GM18867 (cell line): Measurements from ENCODE around the gene FRMD6.
A peak's percentile ranks its signal among the peaks of the same experiment; 100 is the strongest.
"Not testable (repeated sequence)": the region's sequence is repeated elsewhere in the genome, so short reads cannot be mapped to it uniquely, and the experiment has no call there.

Source experiments
- ATAC-seq: cut with Tn5 transposase; IDR thresholded peaks from one replicate; pipeline ENCODE4 v1.9.1; 2021; ENCODE audit warnings: mild to moderate bottlenecking, moderate library complexity; ENCODE audit not compliant: unreplicated experiment

FRMD6 gene

DNA sequence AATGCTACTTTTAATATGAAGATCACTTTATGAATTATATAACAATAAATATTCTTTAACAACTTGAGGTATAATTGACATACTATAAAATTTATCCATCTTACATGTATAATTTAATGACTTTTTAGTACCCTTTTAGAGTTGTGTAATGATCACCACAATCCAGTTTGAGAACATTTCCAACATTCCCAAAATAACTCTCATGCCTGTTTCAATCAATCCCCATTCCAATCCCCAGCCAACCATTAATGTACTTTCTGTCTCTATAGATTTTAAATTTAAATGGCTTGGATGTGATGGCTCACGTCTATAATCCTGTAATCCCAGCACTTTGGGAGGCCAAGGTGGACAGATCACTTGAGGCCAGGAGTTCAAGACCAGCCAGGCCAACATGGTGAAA lies 23.5 kb upstream of the FRMD6 start:
- ATAC-seq, result no peak

DNA sequence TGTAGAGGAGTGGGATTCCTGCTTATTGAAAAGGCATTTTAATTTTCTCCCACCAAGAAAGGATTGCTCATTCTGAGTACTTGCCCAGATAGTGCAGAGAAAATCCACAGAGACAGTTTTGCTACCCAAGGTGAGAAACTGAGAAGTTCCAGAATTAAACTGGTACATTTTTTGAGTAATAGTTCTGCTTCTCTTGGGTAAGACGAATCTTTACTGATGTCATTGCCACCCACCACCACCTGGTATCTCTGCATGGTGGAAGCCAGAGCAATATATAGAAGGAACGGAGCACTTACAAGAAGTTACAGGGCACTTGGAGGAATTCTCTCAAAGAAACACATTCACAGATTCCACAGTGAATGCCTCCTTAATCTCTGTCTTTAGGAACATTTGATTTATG lies 20.7 kb upstream of the FRMD6 start:
- ATAC-seq, result peak; percentile 80

GRCh38 chr14:51633298-51633697 lies 18.4 kb upstream of the FRMD6 start:
- not testable (repeated sequence) for ATAC-seq

GRCh38 chr14:51636109-51636508 lies 15.6 kb upstream of the FRMD6 start:
- ATAC-seq, result no peak

- ATAC-seq, result no peak
These were observed 13.4 kb upstream of the FRMD6 start for GRCh38 chr14:51638071-51638944.

DNA sequence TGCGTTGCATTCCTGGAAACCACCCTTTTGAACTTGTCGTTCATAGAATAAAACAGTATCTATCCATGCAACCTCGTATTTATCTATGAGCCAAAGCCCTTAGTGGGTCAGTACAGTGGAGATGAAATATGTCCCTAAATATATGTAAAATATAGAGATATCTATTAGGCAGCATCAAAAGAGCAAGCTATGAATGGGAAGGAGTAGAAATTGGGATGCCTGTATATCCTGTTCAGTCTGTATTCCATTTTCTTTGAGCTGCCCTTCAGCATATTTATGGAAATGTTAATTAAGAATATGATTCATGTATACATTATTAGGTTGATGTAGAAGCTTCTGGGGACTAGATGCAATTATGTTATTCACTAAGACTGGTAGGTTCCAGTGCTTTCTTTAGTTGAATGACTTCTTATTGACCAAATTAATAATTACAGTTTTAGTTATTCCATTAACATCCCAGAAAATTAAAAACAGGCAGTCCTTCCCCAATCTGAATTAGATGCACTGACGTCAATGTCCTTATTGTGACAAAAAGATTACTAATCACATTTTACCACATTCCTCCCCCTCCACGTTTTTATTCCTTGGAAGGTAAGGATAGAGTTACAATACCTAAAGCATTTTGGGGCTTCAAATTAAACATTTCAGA lies 11.9 kb upstream of the FRMD6 start:
- no peak for ATAC-seq

- no peak for ATAC-seq
These were observed 8.6 kb upstream of the FRMD6 start for GRCh38 chr14:51643140-51643539.

DNA sequence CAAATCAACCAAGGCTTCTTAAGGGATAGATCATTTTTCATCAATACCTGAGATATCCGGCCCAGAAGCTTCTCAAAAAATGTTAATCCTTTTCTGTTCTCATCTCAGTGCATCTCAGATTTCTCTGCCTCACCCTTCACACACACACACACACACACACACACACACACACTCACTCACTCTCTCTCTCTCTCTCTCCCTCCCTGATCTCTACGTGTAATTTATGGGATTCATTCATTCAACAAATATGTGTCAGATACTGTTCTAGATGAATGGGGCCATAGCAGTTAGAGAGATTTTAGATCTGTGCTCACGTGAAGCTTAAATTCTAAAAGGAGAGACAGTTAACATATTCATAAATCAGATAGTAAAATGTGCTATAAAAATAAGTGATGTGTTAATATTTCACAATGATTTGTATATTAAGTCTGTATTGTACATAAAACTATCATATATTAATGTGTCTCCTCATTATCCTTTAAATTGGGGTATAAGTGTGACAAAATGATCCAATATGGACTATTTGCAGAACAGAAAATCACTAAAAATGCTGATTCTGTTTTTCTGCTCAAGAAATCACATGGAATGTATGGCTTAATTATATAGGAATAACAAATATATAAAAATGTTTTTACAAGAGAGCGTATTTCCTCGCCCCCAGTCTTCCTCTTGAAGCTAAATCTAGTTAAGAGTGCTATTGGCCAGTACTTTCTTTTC lies 7.3 kb upstream of the FRMD6 start:
- ATAC-seq, result no peak

GRCh38 chr14:51648296-51648695 lies 3.4 kb upstream of the FRMD6 start:
- ATAC-seq, result no peak

- no peak for ATAC-seq
These were observed 858 bp upstream of the FRMD6 start for GRCh38 chr14:51650716-51651387.

DNA sequence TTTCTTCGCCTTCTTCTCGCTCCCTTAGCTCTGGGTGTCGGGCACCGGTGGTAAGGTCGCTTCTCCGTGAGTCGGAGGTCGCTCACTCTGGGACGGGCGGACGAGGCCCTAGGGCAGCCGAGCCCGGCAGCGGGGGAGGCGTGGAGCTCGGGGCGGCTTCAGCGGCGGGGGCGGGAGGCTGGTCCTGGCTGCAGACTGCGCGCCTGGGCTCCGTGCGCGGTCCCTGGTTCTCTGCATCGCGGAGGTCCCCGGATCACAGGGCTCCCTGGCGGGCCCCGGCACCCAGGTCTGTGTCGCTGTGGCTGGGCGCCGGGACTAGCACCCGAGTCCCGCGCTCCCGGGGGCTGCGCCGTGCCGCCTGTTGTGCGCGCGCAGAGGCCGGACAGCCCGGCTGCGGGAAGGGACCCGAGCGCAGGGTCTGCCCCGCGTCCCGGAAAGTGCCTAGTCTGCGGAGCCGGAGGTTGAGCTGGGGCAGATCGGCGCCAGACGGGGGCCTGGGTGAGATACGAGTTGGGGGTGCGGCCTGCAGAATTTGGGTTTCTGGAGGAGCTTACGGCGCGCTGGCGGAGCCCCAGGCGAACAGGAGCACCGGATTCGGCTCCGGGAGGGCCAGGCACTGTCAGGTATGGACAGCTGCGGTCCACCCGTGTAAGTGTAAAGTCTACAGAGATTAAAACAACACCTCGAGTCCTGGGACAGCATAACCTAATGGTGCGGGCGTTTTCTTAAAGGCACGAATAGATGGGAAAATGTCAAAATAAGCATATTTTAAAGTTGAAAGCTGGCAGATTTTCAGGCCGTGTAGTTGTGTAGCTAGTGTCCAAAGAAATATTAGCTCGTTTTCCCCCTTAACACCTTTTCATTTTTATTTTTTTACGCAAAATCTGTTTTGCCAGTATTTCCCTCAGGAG lies 713 bp downstream of the FRMD6 start:
- ATAC-seq, result peak; percentile 45

GRCh38 chr14:51653079-51653774 lies 1.5 kb downstream of the FRMD6 start:
- ATAC-seq, result no peak

- ATAC-seq, result no peak
These were observed 2.2 kb downstream of the FRMD6 start for GRCh38 chr14:51653775-51654532.

DNA sequence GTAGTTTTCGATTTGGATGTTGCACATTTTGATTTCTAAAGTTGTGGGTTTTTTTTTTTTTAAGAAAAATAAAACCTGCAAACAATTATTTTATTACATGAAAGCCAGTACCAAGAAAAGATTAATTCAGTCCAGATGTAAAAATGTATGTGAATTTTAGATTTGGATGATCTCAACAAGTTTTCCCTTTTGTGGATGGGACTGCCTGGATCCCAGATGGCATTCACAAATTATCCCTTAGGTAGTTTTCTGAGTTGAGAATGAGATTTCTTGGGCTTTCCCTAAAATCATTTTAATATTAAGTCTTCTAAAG lies 2.8 kb downstream of the FRMD6 start:
- no peak for ATAC-seq

- ATAC-seq, result no peak
These were observed 6.1 kb downstream of the FRMD6 start for GRCh38 chr14:51657762-51658161.

GRCh38 chr14:51658441-51659173 lies 6.9 kb downstream of the FRMD6 start:
- no peak for ATAC-seq

- ATAC-seq, result no peak
These were observed 9.0 kb downstream of the FRMD6 start for GRCh38 chr14:51660741-51661140.

- no peak for ATAC-seq
These were observed 9.8 kb downstream of the FRMD6 start for GRCh38 chr14:51661504-51661903.
